Measurements from ENCODE around the gene TBC1D1. TPM values are rescaled to one million over a fixed set of nuclear protein-coding genes. Genes with fewer than 3 reads are reported as not detected.

TBC1D1 gene
- total RNA-seq, 3 donors from 2014 or later (not counting 1 experiment from before 2014, with no cell fraction given): 59.2 to 78.6 (median 68.5) TPM

DNA sequence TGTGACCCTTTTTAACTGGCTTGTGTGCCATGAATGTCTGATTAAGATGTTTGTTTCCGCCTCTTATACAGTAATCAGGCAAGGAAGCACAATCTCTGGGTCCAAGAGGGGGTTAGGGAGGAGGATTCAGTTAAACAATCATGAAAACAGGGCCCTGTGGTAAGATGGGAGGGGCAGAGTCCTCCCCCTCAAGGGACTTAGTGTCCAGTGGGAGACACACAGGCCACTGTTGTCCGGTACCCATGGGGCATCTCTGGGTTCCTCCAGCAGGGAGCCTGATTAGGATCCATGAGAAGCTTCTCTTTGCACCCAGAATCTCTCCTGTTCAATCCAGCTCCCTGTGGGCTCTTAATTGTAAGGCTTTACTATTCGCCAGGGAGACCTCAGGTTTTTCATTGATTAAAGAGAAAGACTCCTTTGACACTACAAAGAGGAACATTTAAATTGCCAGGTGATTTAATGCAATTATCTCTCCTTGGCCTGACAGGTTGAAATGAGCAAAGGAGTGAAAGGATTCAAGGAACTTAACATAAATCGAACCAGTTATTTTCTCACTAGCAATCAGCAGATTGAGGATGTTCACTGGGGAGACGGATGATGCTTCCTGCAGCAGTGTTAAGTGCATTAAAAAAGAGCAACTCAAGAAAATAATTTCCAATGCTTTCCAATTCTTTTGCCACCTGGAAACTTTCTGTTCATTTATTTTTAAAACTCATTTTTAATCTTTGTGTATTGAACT, 294.7 kb downstream of the TBC1D1 start:
- H3K27me3 Mint-ChIP-seq (ENCODE audit: low read depth in 2 of 2): no peaks in the 10 kb centered on the region
- Histone ChIP-seq H3K27ac (ENCODE audit: low read length) (no peak overlapping the region), H3K4me1 (ENCODE audit: control insufficient read depth, insufficient read depth, low read length) (peaks cover 3% of the 10 kb centered on the region), H3K9me3 (ENCODE audit: control insufficient read depth, insufficient read depth, low read length) (no peaks in the 10 kb centered on the region), H3K27me3 (ENCODE audit: control insufficient read depth, insufficient read depth, low read length) (no peaks in the 10 kb centered on the region), H3K36me3 (ENCODE audit: control insufficient read depth, insufficient read depth, low read length) (no peaks in the 10 kb centered on the region), H3K4me3 (ENCODE audit: low read length) (no peak overlapping the region)
- no peaks in the 10 kb centered on the region for H3K9me3 Mint-ChIP-seq
- 89% methylated on average over 5 of the region's 5 CpGs for WGBS (ENCODE audit: insufficient coverage)
- no peak overlapping the region for H3K27ac Mint-ChIP-seq
- DNase-seq: no peak
- intact Hi-C loops (cut with micrococcal nuclease): no loop called here
- no peak overlapping the region for H3K4me3 Mint-ChIP-seq
- no peaks in the 10 kb centered on the region for H3K36me3 Mint-ChIP-seq
- TF ChIP-seq CTCF (IDR thresholded peaks at IDR 0.05): no peak
- no peak for ATAC-seq
- H3K4me1 Mint-ChIP-seq: peaks cover 8% of the 10 kb centered on the region in 2 donors

DNA sequence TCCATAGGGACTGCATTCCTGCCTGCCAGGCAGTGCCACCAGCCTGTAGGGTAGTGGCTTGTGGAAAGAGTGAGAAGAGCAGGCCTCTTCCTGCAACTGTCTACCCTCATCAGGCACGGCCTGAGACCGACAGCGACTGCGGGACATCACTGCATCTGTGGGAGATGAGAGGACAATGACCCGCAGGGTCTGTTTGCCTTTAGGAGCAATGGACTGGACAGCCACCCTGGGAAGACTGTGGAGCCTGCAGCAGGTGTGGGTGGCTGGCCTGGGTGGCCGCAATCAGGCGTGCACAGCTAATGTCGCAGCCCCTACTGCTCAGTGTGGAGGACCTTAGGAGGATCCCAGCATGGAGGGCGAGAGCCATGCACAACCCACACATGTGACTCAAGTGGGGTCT, 297.3 kb downstream of the TBC1D1 start:
- no peaks in the 10 kb centered on the region for H3K9me3 ChIP-seq (ENCODE audit: control insufficient read depth, insufficient read depth, low read length)
- no peaks in the 10 kb centered on the region for H3K9me3 Mint-ChIP-seq
- H3K4me3 ChIP-seq (ENCODE audit: low read length): no peak overlapping the region
- ATAC-seq (no peak), DNase-seq (no peak)
- no peaks in the 10 kb centered on the region for H3K27me3 ChIP-seq (ENCODE audit: control insufficient read depth, insufficient read depth, low read length)
- WGBS (ENCODE audit: insufficient coverage): 89% methylated on average over 9 of the region's 9 CpGs
- H3K27ac Mint-ChIP-seq: no peak overlapping the region
- H3K36me3 Mint-ChIP-seq: no peaks in the 10 kb centered on the region
- H3K4me1 Mint-ChIP-seq: peaks cover 4% of the 10 kb centered on the region in 2 donors
- no peaks in the 10 kb centered on the region for H3K36me3 ChIP-seq (ENCODE audit: control insufficient read depth, insufficient read depth, low read length)
- no peak overlapping the region for H3K27ac ChIP-seq (ENCODE audit: low read length)
- no peak overlapping the region for H3K4me3 Mint-ChIP-seq
- intact Hi-C loops (cut with micrococcal nuclease): no loop called here
- TF ChIP-seq CTCF (IDR thresholded peaks at IDR 0.05): no peak
- H3K4me1 ChIP-seq (ENCODE audit: control insufficient read depth, insufficient read depth, low read length): peaks cover 3% of the 10 kb centered on the region
- peaks cover 0 to 3% of the 10 kb centered on the region in 2 donors for H3K27me3 Mint-ChIP-seq (ENCODE audit: low read depth in 2 of 2)

- H3K9me3 ChIP-seq (ENCODE audit: control insufficient read depth, insufficient read depth, low read length): no peaks in the 10 kb centered on the region
- WGBS (ENCODE audit: insufficient coverage): 71% methylated on average over 12 of the region's 12 CpGs
- no peak overlapping the region for H3K27ac Mint-ChIP-seq
- intact Hi-C loops (cut with micrococcal nuclease): no loop called here
- no peaks in the 10 kb centered on the region for H3K27me3 ChIP-seq (ENCODE audit: control insufficient read depth, insufficient read depth, low read length)
- H3K27me3 Mint-ChIP-seq (ENCODE audit: low read depth in 2 of 2): peaks cover 0 to 3% of the 10 kb centered on the region in 2 donors
- H3K4me3 Mint-ChIP-seq: no peak overlapping the region
- no peaks in the 10 kb centered on the region for H3K4me1 ChIP-seq (ENCODE audit: control insufficient read depth, insufficient read depth, low read length)
- ATAC-seq (no peak), DNase-seq (no peak)
- no peak for TF ChIP-seq CTCF (IDR thresholded peaks at IDR 0.05)
- no peak overlapping the region for H3K27ac ChIP-seq (ENCODE audit: low read length)
- no peaks in the 10 kb centered on the region for H3K4me1 Mint-ChIP-seq
- no peaks in the 10 kb centered on the region for H3K36me3 ChIP-seq (ENCODE audit: control insufficient read depth, insufficient read depth, low read length)
- no peak overlapping the region for H3K4me3 ChIP-seq (ENCODE audit: low read length)
- H3K36me3 Mint-ChIP-seq: no peaks in the 10 kb centered on the region
- no peaks in the 10 kb centered on the region for H3K9me3 Mint-ChIP-seq
These were observed 297.8 kb downstream of the TBC1D1 start for GRCh38 chr4:38188631-38189101.

Other genes starting within 250 kb of the TBC1D1 start
- gene RELL1, start 204.7 kb upstream of the TBC1D1 start, total RNA-seq: 10 to 100 TPM; 15.2 to 21.3 (median 15.2) TPM
- gene PGM2, start 64.4 kb upstream of the TBC1D1 start, total RNA-seq: 10 to 100 TPM; 18.7 to 31.9 (median 27.1) TPM
- gene PTTG2, start 69.3 kb downstream of the TBC1D1 start, total RNA-seq: 1 to 10 TPM in 2 of 3 donors, under 1 TPM in 1; 0.82 to 1.5 (median 1.2) TPM